ENCODE measurements around the gene PRRG2.

The PRRG2 gene

GRCh38 chr19:49557641-49558325, 23.3 kb upstream of the PRRG2 start:
- no peak for DNase-seq

- DNase-seq = no peak
These were observed 22.5 kb upstream of the PRRG2 start for GRCh38 chr19:49558591-49558990.

DNA sequence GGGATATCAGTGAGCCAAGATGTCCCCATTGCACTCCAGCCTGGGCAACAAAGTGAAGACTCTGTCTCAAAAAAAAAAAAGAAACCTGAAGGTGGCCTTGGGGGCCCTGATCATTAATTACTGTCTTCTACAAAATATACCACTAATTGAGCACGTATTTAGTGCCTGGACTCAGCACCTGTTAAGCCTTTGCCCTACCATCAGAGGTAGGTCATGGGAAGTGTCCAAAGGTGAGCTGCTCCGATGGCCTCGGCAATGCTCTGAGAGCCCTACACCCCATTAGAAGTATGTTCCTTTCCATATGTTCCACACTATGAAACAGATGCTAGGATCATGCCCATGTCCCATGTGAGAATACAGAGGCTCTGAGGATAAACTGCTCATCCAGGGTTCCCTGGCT, 21.7 kb upstream of the PRRG2 start:
- DNase-seq = no peak

DNA sequence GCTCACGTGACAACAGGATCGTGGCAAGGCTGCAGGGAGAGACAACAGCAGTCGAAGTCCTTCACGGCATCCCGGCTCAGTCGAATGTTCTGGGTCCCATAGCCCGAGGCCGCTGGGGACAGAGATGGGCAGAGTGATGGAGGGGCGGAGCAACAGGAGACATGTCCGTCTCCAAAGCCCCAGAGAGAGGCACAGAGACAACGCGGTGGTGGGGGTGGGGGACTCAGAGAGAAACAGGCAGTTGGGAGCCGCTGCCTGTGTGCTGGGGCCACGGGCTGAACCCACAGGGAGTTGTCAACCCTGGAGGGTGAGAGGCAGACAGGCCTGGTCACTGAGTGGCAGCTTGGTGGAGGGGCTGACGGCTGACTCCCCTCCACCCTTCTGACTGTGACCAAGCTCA, 21.2 kb upstream of the PRRG2 start:
- DNase-seq = no peak

DNA sequence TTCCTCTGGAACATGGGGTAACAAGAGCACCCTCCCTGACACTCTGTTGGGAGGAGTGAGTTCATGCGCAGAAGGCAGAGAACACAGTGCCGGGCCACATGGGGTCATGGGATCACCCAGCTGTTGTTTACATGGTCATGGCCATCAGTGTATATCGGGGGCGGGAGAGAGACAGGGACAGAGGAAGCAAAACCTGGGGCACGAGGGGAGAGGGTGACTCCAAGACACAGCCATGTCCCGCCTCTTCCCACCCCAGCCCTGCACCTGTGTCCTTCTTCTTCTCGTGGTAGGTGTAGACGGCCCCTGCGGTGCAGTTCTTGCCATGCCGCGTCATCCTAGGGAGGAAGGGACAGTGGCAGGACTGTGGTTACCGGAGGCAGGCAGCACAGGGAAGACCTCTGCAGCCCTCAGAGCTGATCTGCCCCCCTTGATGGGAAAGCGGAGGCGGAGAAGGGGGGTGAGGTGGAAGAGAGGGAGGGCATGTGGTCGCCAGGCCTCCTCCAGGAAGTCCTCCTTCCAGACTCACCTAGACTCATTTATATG, 20.7 kb upstream of the PRRG2 start:
- DNase-seq = no peak

DNA sequence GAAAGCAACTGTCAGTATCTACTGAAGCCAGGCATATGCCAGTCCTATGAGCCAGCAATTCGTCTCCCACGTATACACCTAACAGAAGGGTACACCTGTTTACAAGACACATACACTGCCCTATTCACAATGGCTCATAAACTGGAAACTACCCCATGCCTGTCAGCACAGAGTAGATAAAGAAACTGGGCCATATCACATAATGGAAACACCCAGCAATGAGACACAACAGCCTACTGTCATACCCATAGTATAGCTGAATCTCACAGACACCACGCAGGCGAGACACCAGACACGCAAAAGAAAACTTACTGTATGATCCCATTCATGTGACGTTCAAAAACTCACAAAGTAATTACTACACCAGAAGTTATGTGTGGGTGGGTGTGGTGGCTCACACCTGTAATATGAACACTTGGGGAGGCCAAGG, 16.5 kb upstream of the PRRG2 start:
- DNase-seq = no peak

GRCh38 chr19:49565261-49565660, 15.9 kb upstream of the PRRG2 start:
- DNase-seq = no peak

DNA sequence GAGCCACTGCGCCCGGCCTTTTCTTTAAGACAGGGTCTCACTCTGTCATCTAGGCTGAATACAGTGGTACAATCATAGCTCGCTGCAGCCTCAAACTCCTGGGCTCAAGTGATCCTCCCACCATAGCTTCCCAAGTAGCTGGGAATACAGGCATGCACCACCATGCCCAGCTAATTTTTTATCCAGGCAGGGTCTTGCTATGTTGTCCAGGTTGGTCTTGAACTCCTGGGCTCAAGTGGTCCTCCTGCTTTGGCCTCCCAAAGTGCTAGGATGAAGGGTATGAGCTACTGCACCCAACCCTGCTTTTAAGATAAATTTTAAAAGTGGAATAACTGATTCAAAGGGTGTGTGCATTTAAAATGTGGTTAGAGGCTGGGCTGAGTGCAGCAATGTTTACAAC, 14.8 kb upstream of the PRRG2 start:
- DNase-seq = no peak

- DNase-seq = peak; percentile 88
These were observed 13.2 kb upstream of the PRRG2 start for GRCh38 chr19:49567861-49568441.

DNA sequence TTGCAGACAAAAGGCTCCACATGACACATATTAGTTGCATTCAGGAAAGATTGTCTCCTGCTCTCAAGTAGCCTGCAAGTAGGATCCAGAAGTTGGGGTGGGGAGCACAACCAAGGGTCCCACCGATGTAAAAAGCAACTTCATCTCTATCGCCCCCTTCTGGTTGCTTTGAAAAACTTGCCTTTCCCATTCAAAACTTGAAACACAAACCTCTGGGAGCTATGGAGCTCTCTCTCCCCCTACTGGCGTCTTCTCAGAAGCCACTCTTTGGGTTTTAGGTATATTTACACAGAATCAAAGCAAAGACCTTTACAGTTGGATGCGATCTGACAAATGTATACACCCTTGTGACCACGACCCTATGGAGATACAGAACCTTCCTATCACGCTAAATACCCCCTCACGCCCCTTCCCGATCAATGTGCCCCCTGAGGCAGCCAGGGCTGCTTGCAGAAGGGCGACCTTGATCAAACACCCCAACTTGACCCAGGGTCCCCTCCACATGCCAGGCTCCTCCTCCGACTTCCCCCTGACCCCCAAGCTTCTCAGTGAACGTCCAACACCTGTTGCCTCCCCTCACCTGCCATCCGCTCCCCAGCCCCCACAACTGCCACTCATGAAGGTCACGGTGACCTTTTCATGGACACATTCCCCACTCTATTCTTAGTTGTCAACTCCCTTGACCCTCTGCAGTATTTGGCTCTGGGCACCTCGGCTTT, 10.8 kb upstream of the PRRG2 start:
- DNase-seq = peak; percentile 88

DNA sequence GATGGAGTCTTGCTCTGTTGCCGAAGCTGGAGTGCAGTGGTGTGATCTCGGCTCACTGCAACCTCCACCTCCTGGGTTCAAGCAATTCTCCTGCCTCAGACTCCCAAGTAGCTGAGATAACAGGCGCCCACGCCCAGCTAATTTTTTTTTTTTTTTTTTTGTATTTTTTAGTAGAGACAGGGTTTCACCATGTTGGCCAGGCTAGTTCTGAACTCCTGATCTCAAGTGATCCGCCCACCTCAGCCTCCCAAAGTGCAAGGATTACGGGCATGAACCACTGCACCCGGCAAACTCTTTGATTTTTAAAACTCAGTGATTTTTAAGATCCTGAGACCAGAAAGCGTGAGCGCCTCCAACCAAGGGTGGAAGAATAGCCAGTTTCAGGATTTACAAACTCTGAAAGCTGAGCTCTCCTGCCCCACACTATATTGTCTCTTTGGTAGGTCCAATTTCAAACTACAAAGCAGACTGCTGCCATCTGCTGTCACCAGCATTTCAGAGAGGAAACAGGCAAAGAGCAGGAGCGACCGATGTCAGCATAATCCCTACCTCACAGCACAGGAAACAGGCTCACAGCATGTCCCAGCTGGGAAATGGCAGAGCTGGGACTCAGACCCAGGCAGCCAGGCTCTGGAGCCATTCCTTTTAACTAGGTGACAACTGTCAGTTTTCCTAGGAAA, 10.0 kb upstream of the PRRG2 start:
- DNase-seq = peak; percentile 63

GRCh38 chr19:49573009-49573408, 8.1 kb upstream of the PRRG2 start:
- DNase-seq = no peak

DNA sequence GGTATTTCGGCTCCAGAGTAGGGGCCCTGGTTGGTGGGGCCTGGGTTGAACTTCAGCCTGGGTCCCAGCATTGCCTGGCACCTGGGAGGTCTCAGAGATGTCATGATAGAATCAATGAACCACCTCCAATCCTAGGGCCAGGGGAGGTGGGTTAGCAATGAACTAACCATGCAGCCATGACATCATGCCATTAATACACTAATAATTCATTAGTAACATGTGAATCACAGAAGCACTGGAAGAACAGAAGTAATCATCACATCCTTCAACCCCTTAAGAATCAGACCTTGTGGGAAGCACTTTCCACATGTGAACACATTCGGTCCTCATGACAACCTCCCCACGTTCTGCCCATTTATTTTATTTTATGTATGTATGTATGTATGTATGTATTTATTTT, 7.7 kb upstream of the PRRG2 start:
- DNase-seq = no peak

GRCh38 chr19:49574206-49574755, 6.8 kb upstream of the PRRG2 start:
- DNase-seq = no peak

- DNase-seq = no peak
These were observed 1.9 kb upstream of the PRRG2 start for GRCh38 chr19:49579193-49579592.

- no peak for DNase-seq
These were observed 1.2 kb upstream of the PRRG2 start for GRCh38 chr19:49579947-49580263.

DNA sequence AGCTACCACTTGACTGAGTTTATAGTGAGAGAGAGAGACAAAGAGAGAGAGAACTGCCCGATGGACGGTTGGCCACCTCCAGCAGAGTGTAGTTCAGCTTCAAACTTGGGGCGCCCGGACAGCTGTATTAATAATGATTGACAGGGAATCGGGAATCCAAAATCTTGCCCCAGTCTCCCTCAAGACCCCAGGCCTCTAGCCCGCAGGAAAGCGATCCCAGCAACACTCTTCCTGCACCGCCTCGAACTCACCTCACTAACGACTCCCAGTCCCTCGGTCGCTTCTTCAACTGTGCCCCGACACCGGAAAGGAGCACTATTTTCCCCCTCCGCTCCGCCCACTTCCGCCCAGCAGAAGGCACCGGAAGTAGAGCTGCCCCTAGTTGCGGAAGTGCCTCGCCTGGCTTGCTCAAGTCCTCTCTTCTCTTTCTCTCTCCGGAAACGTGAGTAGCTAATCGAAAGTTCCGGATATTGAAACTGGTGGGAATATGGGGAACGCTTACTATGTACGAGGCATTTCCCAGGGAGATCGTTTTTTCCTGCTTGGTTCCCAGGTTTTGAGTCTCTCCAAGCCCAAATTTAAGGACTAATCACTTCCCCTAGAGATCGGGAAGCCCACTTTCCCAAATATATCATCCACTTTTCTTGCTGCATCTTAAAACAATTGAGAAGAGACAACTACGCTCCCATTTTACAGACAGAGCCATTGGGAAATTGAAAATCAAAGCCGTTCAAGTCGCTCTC, 681 bp upstream of the PRRG2 start, which contains the start of gene NOSIP:
TSS of gene NOSIP (minus strand) at position 293 of the 743 bp plus-strand sequence. CDS start 19,865 bp downstream, outside the sequence.
- peak; percentile 97 for DNase-seq

DNA sequence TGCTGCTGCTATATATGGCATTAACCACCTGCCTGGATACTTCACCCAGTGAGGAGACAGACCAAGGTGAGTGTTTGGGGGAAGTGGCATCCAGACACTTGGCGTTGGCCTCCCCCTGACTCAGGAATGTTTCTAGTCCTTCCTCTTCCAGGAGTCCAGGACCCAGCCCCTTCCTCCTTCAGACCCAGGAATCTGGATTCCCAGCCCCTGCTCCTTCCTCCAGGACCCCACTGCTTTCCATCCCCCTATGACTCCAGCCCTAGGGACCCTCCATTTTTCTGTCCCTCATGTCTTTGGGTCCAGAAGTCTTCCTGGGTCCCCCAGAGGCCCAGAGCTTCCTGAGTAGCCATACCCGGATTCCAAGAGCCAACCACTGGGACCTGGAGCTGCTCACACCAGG, 2.1 kb downstream of the PRRG2 start:
- DNase-seq = no peak

DNA sequence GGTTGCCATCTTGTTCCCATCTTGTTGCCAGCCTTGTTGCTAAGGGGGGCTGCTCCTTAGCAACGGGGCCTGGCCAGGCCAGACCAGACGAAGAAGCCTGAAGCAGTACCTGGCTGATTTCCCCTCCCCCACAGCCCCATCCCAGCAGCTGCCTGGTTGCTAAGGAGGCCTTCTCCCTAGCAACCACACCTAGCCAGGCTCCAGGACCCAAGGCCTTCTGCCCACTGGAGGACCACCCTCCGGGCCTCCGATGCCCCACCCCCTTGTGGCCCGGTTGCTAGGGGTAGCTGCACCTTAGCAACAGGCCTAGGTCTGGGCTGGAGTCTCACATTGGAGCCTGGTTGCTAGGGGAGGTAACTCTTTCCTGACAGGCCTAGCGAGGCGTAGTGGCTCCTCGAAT, 3.9 kb downstream of the PRRG2 start:
- no peak for DNase-seq

DNA sequence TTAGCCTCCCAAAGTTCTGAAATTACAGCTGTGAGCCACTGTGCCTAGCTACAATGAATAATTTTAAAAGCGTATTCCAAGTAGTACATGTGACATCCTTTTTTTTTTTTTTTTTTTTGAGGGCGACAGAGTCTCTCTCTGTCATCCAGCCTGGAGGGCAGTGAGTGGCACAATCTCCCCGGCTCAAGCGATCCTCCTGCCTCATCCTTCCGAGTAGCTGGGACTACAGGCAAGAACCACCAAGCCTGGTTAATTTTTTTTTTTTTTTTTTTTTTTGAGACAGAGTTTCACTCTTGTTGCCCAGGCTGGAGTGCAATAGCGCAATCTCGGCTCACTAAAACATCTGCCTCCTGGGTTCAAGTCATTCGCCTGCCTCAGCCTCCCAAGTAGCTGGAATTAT, 6.1 kb downstream of the PRRG2 start:
- no peak for DNase-seq

DNA sequence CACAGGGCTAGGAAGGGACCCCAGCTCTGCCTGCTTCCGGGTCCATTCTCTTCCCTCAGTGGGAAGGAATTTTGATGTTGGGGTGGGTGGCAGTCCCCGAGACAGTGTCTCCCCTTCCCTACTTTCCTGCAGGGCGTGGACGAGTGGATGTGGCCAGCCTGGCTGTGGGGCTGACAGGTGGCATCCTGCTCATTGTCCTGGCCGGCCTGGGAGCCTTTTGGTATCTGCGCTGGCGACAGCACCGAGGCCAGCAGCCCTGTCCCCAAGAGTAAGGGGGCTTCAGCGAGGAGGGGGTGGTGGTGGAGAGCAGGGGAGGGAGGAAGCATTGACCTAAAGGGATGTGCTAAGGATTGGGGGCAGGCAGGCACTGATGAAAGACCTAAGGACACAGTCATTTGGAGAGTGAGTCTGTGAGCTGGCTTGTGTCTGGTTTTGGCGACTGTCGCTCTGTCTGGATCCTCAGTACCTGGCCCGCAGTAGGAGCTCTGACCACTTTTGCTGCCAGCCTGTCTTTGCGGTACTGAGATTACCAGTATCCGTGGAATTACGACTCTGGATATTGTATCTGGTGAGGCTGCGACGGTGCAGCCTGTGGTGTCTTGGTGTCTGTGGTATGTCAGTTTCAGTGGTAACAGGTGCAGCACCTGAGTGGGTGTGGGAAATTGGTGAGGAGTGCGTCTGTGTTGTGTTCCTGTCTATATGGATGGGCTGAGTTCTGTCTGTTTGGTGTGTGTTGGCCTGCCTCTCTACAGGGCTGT, 7.4 kb downstream of the PRRG2 start:
- DNase-seq = peak; percentile 33

- DNase-seq = no peak
These were observed 8.4 kb downstream of the PRRG2 start for GRCh38 chr19:49589502-49589905.

Measured in CD4-positive, alpha-beta T cell treated with Interleukin-12 subunit alpha and Interleukin-12 subunit beta, for 1 hour (primary cell).